Kidney (tissue), 14 donors: ENCODE measurements around the gene GRID1. TPM values are rescaled to one million over a fixed set of nuclear protein-coding genes. Genes with fewer than 3 reads are reported as not detected.

Experiments
- DNase-seq, 5 donors: peaks; one replicate each; pipeline ENCODE4 v3.0.0-alpha.2; 2013 to 2020
- FAIRE-seq: peaks from 2 replicates; lab custom pipeline; 2012; peaks lifted over from hg19 to GRCh38; lab: Jason Lieb, UNC
- H3K27ac ChIP-seq, 2 donors: one replicate each; pipeline ENCODE4 v1.7.0; 2013; ENCODE audit warnings: low read depth in 2 of 2, low read length in 2 of 2, inconsistent platforms in 1 of 2
- H3K27me3 ChIP-seq: one replicate; pipeline ENCODE4 v1.7.1; 2013; ENCODE audit warnings: low read length, inconsistent platforms; ENCODE audit not compliant: control insufficient read depth, insufficient read depth
- H3K36me3 ChIP-seq, 3 donors: one replicate each; pipeline versions ENCODE4 v1.7.0 to v1.7.1; 2013; ENCODE audit warnings: low read length in 3 of 3, control low read depth in 1 of 3, inconsistent platforms in 1 of 3; ENCODE audit not compliant: insufficient read depth in 3 of 3, control insufficient read depth in 2 of 3
- H3K4me1 ChIP-seq, 3 donors: one replicate each; pipeline versions ENCODE4 v1.7.0 to v1.7.1; 2013; ENCODE audit warnings: low read length in 3 of 3, inconsistent platforms in 1 of 3, low read depth in 1 of 3; ENCODE audit not compliant: control insufficient read depth in 2 of 3, insufficient read depth in 2 of 3
- H3K4me3 ChIP-seq, 3 donors: one replicate each; pipeline versions ENCODE4 v1.7.0 to v1.8.1; 2013; ENCODE audit warnings: low read length in 3 of 3, control low read depth in 1 of 3, inconsistent platforms in 1 of 3
- H3K9ac ChIP-seq, 3 donors: one replicate each; pipeline versions ENCODE4 v1.7.0 to v1.7.1; 2013; ENCODE audit warnings: low read length in 3 of 3, control low read depth in 1 of 3, inconsistent platforms in 1 of 3
- H3K9me3 ChIP-seq, 3 donors: one replicate each; pipeline versions ENCODE4 v1.7.0 to v1.7.1; 2013; ENCODE audit warnings: low read length in 3 of 3, control low read depth in 1 of 3, inconsistent platforms in 1 of 3; ENCODE audit not compliant: control insufficient read depth in 2 of 3, insufficient read depth in 1 of 3
- intact Hi-C: fragments of 100-400 bp; cut with DNase I; formaldehyde crosslinking; loops from one replicate; pipeline ENCODE4 v1.11.1; 2022
- polyA plus RNA-seq: library from polyadenylated mRNA; stranded (reverse); fragments of 350-450 nt; fragmentation: Illumina TruSeq; extraction: RNeasy Lipid Tissue Mini Kit (QIAGEN cat#74804); gene quantifications from one replicate; pipeline ENCODE4 v1.2.3, GENCODE V29; 2014; ENCODE audit warnings: low read depth, low replicate concordance; ENCODE audit not compliant: insufficient read depth
- total RNA-seq: library from RNA; stranded (reverse); fragmentation: NEBNext Ultra II Directional; extraction: Animal tissue kit (Norgen Biotek cat#: 25700); gene quantifications from one replicate; pipeline ENCODE4 v1.2.1, GENCODE V29; 2021
- TF ChIP-seq, protein P1 (sequence below): IDR thresholded peaks from 3 replicates; pipeline ENCODE4 v1.5.1; 2012; ENCODE audit warnings: mild to moderate bottlenecking, moderate library complexity, borderline replicate concordance; ENCODE audit not compliant: insufficient read depth; ENCODE audit errors: extremely low read depth
- donor health status: control.
- donor health status: control.
- donor health status: control.
- donor health status: control.
- donor health status: control.
- donor health status: DM: yes; HTN: yes; CAD: no.
- donor health status: Normal renal cell carcinoma (clear cell type).

The GRID1 gene
- total and polyA plus RNA-seq, 2 donors from 2014 or later = 0.37 to 1.4 TPM

DNA sequence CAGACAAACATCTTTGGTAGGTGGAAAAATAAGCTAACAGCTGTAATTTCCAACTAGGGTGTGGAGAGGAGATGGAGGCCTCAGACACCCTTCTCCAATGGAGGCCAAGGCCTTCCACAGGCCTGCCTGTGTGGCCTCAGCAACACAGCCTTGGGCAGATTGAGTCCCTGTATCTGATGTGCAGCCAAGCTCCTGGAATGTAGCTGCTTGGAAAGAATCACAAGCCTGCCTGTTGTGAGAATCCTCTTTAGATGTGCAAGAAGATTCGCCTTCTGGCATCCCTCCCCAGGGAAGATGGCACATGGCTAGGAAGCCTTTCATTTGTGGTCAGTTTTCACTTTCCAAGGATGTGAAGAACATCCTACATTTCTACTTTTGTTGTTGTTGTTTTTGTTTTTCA is 684.0 kb downstream of the GRID1 start:
- intact Hi-C loops = no loop called here
- H3K9me3 ChIP-seq = no peaks in the 10 kb centered on the region
- H3K4me1 ChIP-seq = no peaks in the 10 kb centered on the region
- H3K27me3 ChIP-seq = no peaks in the 10 kb centered on the region
- H3K4me3 ChIP-seq = no peak overlapping the region
- no peaks in the 10 kb centered on the region for H3K36me3 ChIP-seq
- FAIRE-seq (no peak), DNase-seq (no peak)
- TF ChIP-seq, protein P1, sequence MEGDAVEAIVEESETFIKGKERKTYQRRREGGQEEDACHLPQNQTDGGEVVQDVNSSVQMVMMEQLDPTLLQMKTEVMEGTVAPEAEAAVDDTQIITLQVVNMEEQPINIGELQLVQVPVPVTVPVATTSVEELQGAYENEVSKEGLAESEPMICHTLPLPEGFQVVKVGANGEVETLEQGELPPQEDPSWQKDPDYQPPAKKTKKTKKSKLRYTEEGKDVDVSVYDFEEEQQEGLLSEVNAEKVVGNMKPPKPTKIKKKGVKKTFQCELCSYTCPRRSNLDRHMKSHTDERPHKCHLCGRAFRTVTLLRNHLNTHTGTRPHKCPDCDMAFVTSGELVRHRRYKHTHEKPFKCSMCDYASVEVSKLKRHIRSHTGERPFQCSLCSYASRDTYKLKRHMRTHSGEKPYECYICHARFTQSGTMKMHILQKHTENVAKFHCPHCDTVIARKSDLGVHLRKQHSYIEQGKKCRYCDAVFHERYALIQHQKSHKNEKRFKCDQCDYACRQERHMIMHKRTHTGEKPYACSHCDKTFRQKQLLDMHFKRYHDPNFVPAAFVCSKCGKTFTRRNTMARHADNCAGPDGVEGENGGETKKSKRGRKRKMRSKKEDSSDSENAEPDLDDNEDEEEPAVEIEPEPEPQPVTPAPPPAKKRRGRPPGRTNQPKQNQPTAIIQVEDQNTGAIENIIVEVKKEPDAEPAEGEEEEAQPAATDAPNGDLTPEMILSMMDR = no peak
- no peak overlapping the region for H3K27ac ChIP-seq
- no peak overlapping the region for H3K9ac ChIP-seq

DNA sequence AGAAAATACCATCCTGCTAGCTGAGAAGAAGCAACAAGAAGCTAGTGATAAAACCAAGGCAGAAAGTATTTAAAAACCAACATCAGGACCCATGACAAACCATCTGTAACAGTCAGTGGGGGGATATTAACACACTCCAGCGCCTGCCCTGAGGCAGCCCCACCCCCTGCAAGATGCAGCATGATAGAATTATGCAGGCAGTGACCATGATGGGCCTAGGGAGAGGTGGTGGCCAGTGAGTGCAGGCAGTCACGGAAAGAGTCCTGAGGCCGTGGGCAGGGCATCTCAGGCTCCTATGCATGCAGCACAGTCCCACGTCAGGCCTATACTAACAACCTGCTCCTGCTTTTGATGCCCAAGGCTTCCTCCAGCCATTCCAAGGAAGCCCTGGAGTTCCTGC is 686.9 kb downstream of the GRID1 start:
- no peak for DNase-seq
- Histone ChIP-seq H3K27me3 (no peaks in the 10 kb centered on the region), H3K9me3 (no peaks in the 10 kb centered on the region), H3K4me1 (no peaks in the 10 kb centered on the region), H3K9ac (no peak overlapping the region), H3K36me3 (no peaks in the 10 kb centered on the region), H3K4me3 (no peak overlapping the region), H3K27ac (no peak overlapping the region)
- FAIRE-seq = no peak
- intact Hi-C loops = no loop called here
- TF ChIP-seq, protein P1 = no peak

DNA sequence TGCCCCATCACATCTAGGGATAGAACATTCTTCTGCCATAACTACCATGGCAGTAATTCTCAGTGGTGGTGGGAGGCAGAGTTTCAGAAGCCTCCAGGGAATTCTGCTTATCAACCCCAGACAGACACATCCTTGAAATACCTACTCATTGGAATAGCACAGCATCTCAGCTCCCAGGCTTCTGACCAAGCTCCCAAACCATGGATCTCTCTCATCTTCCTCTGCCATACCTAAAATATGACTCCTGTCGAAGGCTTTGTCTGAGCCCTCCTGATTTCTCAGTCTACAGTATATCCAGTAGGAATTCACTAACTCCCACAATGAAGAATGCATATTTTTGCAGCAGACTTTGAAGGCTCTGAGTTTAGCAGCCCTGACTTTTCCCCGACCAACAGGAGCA is 687.5 kb downstream of the GRID1 start:
- H3K4me3 ChIP-seq = no peak overlapping the region
- intact Hi-C loops = no loop called here
- FAIRE-seq = no peak

More for the DNA sequence above, 687.5 kb downstream of the GRID1 start:
- no peaks in the 10 kb centered on the region for H3K27me3 ChIP-seq
- H3K9me3 ChIP-seq = no peaks in the 10 kb centered on the region
- no peaks in the 10 kb centered on the region for H3K36me3 ChIP-seq
- no peak for DNase-seq
- TF ChIP-seq, protein P1 = no peak
- no peak overlapping the region for H3K9ac ChIP-seq
- no peaks in the 10 kb centered on the region for H3K4me1 ChIP-seq
- H3K27ac ChIP-seq = no peak overlapping the region
